Transverse colon (tissue), 4 donors: Measurements from ENCODE around the gene MCL1. TPM values are rescaled to one million over a fixed set of nuclear protein-coding genes. Genes with fewer than 3 reads are reported as not detected.

Experiments used
- DNase-seq: peaks from one replicate; pipeline ENCODE4 v3.0.0-alpha.2; 2019
- H3K27ac ChIP-seq, 4 donors: fragments of 200-600 bp; sonication (generic); 2 replicates each; pipeline ENCODE4 v1.5.1; 2016 to 2018; ENCODE audit warnings: inconsistent platforms in 4 of 4
- H3K27me3 ChIP-seq: fragments of 200-600 bp; sonication (generic); 2 replicates; pipeline ENCODE4 v1.5.1; 2017; ENCODE audit warnings: inconsistent platforms
- H3K36me3 ChIP-seq, 4 donors: fragments of 200-600 bp; sonication (generic); 2 replicates each; pipeline ENCODE4 v1.5.1; 2017 to 2019; ENCODE audit warnings: inconsistent platforms in 4 of 4
- H3K4me1 ChIP-seq, 4 donors: fragments of 200-600 bp; sonication (generic); 2 replicates each; pipeline ENCODE4 v1.5.1; 2017 to 2020; ENCODE audit warnings: inconsistent platforms in 4 of 4
- H3K4me3 ChIP-seq, 4 donors: fragments of 200-600 bp; sonication (generic); 1 replicate in 1 of 4; 2 replicates in 3 of 4; pipeline versions ENCODE4 v1.5.1 to v1.6.1; 2017 to 2019; ENCODE audit warnings: inconsistent platforms in 4 of 4
- H3K9me3 ChIP-seq, 2 donors: fragments of 200-600 bp; sonication (generic); 2 replicates each; pipeline ENCODE4 v1.5.1; 2017 to 2019; ENCODE audit warnings: inconsistent platforms in 2 of 2
- CTCF ChIP-seq, 5 experiments: fragments of 200-600 bp in 3 of 5; fragments of 450-650 bp in 2 of 5; sonication (generic) in 3 of 5; IDR thresholded peaks; 1 replicate in 2 of 5; 2 replicates in 3 of 5; pipeline ENCODE4 v1.5.1; 2016 to 2017; ENCODE audit warnings: antibody characterized with exemption in 5 of 5, inconsistent platforms in 3 of 5, mild to moderate bottlenecking in 2 of 5, moderate library complexity in 1 of 5
- EP300 ChIP-seq: sonication (generic); formaldehyde crosslinking; IDR thresholded peaks from one replicate; pipeline ENCODE4 v1.6.1; 2017; ENCODE audit warnings: antibody characterized with exemption, low read depth
- POLR2A ChIP-seq: fragments of 450-650 bp; IDR thresholded peaks from one replicate; pipeline ENCODE4 v1.6.1; 2016; ENCODE audit warnings: antibody characterized with exemption, mild to moderate bottlenecking, moderate library complexity
- POLR2AphosphoS5 ChIP-seq, 3 donors: sonication (generic); formaldehyde crosslinking; IDR thresholded peaks; one replicate each; pipeline ENCODE4 v1.6.1; 2016; ENCODE audit warnings: antibody characterized with exemption in 3 of 3
- WGBS, 2 donors: methylation state at CpG; one replicate each; pipeline ENCODE4 v1.1.5; 2018; ENCODE audit warnings: low coverage in 1 of 2; 5-methylcytosine and 5-hydroxymethylcytosine counted together
- in situ Hi-C, 4 donors: fragments of 200-750 bp; cut with MboI; loops; one replicate each; pipeline versions ENCODE4 v1.15.0 to v1.15.1; 2017; ENCODE audit warnings: low sequenced_read_pairs in 3 of 4, low pct_ligation_motif_present in 1 of 4, low pct_unique_long_range_greater_than_20kb in 1 of 4
- intact Hi-C: fragments of 100-400 bp; cut with DNase I; formaldehyde crosslinking; loops from one replicate; pipeline ENCODE4 v1.15.1; 2023; ENCODE audit warnings: low total_unique reads
- total RNA-seq, 4 donors: library from RNA; depleted of rRNA; stranded (reverse); fragments of >200 nt; gene quantifications; one replicate each; pipeline ENCODE4 v1.1.0, GENCODE V29; 2016

The MCL1 gene
- total RNA-seq, 4 donors from 2014 or later, result 176 to 395 (median 269) TPM

DNA sequence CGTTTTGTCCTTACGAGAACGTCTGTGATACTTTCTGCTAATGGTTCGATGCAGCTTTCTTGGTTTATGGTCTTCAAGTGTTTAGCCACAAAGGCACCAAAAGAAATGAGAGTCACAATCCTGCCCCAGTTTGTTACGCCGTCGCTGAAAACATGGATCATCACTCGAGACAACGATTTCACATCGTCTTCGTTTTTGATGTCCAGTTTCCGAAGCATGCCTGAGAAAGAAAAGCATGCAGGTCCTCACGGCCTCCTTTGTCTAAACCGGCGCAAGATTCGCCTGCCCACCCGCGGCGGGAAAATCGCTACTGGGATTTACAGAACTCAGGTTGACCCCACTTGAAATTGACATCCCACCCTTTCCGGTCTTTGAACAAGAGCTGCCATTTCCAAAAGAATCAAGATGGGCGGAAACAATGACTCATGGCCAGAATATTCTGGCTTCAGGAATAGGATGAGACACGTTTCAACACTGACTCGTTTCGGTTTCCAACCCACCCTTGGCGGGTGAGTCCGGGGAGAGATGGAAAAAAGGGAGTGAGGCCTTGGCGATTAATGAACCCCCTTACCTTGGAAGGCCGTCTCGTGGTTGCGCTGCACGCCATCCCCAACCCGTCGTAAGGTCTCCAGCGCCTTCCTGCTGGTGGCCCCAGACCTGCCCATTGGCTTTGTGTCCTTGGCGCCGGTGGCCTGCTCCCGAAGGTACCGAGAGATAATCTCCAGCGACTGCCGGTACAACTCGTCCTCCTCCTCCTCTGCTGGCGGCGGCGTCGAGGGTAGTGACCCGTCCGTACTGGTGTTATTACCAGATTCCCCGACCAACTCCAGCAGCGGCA lies 919 bp downstream of the MCL1 start:
- intact Hi-C loops (no loop called here), in situ Hi-C loops (no loop called here)
- H3K36me3 ChIP-seq, result peaks cover 0 to 37% (median 12%) of the 10 kb centered on the region in 4 donors
- peak overlapping the region; percentile 85 to 97 (median 91) for H3K4me3 ChIP-seq
- WGBS, 2 donors, result 0 to 3% methylated on average over 11 to 49 of the region's 50 CpGs
- TF ChIP-seq CTCF (IDR thresholded peaks at IDR 0.05) (no peak), POLR2AphosphoS5 (IDR thresholded peaks at IDR 0.05) (peak; percentile 65 to 83 (median 82)), POLR2A (peak; percentile 27)
- H3K4me1 ChIP-seq, result peaks cover 16 to 49% (median 30%) of the 10 kb centered on the region in 4 donors
- no peaks in the 10 kb centered on the region for H3K9me3 ChIP-seq
- peak overlapping the region; percentile 98 to 99 (median 98) for H3K27ac ChIP-seq
- peak; percentile 54 for DNase-seq
- no peaks in the 10 kb centered on the region for H3K27me3 ChIP-seq

GRCh38 chr1:150577557-150578271 lies 1.7 kb downstream of the MCL1 start:
- in situ Hi-C loops (no loop called here), intact Hi-C loops (loop anchor here (2.0 kb wide), 1 partner anchor 17 kb away; no protein-coding TSS in a partner anchor)
- WGBS, 2 donors, result 1% methylated on average over 11 of the region's 11 CpGs
- peak in 1 of 3 donors; percentile 59 for TF ChIP-seq POLR2AphosphoS5 (IDR thresholded peaks at IDR 0.05)
- TF ChIP-seq POLR2A, result peak; percentile 8
- no peak for TF ChIP-seq CTCF (IDR thresholded peaks at IDR 0.05)
- no peak for TF ChIP-seq EP300
- Histone ChIP-seq H3K27me3 (no peaks in the 10 kb centered on the region), H3K4me1 (peaks cover 18 to 55% (median 38%) of the 10 kb centered on the region in 4 donors), H3K36me3 (peaks cover 0 to 45% (median 15%) of the 10 kb centered on the region in 4 donors), H3K27ac (peak overlapping the region; percentile 98 to 99 (median 98)), H3K4me3 (peak overlapping the region; percentile 85 to 97 (median 91)), H3K9me3 (no peaks in the 10 kb centered on the region)
- no peak for DNase-seq

DNA sequence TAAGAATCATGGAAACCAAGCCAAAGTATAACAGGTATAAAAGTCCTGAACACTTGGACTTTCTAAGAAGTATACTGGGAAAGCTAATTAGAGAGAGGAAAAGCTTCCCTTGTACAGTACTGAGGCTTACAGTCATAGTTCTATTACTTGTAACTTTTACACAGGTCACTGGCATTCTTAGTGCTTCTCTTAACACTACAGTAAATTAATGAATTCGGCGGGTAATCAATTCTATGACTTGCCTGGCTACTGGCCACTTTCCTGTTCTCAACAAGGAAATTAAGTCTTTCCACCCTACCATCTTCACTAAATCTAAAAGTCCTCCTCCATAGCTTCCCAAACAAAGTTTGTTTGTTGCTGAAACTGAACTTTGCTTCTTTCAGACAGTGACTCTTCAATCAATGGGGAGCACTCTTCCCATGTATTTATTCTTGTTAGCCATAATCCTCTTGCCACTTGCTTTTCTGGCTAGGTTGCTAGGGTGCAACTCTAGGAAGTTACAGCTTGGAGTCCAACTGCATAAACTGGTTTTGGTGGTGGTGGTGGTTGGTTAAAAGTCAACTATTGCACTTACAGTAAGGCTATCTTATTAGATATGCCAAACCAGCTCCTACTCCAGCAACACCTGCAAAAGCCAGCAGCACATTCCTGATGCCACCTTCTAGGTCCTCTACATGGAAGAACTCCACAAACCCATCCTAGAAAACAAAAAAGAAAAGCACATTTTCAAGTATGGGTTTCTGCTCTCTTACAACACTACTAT lies 2.4 kb downstream of the MCL1 start:
- H3K4me3 ChIP-seq, result peak overlapping the region; percentile 85 to 97 (median 91)
- DNase-seq, result no peak
- H3K27me3 ChIP-seq, result no peaks in the 10 kb centered on the region
- intact Hi-C loops, result loop anchor here (2.0 kb wide), 1 partner anchor 16 kb away; no protein-coding TSS in a partner anchor
- in situ Hi-C loops, result no loop called here
- H3K27ac ChIP-seq, result peak overlapping the region; percentile 98 to 99 (median 98)
- no peak for TF ChIP-seq CTCF (IDR thresholded peaks at IDR 0.05)
- peak in 1 of 3 donors; percentile 70 for TF ChIP-seq POLR2AphosphoS5 (IDR thresholded peaks at IDR 0.05)
- peaks cover 0 to 51% (median 18%) of the 10 kb centered on the region in 4 donors for H3K36me3 ChIP-seq
- WGBS, 2 donors, result 0 to 7% methylated on average over 2 of the region's 2 CpGs
- H3K4me1 ChIP-seq, result peaks cover 20 to 57% (median 43%) of the 10 kb centered on the region in 4 donors
- H3K9me3 ChIP-seq, result no peaks in the 10 kb centered on the region
